NCI-H2107 treated with DMSO at 0.1 percent for 48 hours (cell line): ENCODE measurements around the gene ACO1.

Experiments used
- DNase-seq: peaks from one replicate; lab custom pipeline; 2025; ENCODE audit not compliant: unreplicated experiment; lab: John Stamatoyannopoulos, UW

ACO1 gene

DNA sequence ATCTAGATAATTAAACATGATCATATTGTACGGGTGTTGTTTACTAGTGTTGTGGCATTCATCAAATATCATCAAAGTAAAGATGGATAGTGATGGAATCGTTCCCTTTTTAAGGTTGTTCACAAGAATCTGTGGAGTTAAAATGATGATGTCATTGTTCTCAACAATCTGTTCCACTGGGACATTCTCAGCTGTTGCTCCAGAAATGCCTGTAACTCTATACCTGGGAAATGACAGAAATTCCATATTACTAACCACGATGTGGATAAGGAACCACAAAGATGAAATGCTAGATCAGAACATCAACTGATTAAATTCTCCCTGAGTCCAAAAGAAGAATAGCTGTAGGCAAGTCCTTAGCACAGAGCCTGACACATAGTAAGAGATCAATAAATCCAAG, 103.5 kb downstream of the ACO1 start:
- DNase-seq: no peak

DNA sequence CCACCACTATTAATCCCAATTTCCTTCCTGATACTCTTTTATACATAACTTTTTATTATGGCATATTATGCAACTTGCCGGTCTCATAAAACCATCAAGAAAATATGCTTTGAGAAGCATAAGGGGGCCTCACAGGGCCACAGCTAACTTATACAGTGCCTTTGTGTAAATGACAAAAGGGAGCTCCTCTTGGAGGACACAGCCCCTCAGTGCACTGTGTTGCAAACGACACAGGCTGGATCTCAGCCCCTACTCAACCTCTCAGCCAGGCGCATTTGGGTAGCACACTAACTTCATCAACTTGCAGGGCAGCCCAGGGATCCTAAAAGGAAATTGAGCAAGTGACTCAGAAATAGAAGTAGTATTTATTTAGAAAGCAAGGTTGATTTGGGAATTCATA, 106.2 kb downstream of the ACO1 start:
- no peak for DNase-seq

DNA sequence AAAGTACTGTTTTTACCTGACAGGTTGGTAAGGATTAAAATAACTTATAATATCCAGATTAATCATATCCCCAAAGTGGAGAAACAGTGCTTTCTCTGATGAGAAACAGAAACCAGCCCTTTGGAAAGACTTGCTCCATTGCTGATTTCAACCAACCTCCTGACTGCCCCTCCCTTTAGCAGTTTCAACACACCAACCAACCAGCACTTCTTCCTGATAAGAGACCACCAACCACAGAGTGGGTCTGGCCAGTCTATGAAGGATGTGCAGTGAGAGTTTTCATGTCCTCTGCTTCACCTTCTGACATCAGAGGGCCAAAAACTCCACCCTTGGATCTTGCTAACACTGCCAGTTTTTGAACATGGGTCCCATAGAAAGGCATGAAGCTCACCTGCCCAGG, 113.5 kb downstream of the ACO1 start:
- no peak for DNase-seq

DNA sequence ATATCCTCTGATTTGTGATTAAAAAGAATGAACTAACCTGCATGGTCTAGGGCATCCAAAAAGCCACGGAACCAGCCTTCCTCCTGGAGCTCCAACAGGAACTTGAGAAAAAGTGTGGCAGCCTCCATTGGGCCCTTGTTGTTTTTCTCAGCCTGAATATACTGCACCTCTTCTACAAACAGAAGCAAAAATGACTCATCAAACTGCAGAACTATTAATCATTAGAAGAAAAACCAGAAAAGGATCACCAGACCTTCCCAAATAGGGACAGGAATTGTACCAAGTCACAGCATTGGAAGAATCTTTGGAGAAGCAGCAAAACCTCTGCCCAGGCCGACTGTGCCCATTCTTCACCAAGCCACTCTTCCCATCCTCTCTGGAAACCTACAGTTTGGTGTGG, 116.3 kb downstream of the ACO1 start:
- no peak for DNase-seq

DNA sequence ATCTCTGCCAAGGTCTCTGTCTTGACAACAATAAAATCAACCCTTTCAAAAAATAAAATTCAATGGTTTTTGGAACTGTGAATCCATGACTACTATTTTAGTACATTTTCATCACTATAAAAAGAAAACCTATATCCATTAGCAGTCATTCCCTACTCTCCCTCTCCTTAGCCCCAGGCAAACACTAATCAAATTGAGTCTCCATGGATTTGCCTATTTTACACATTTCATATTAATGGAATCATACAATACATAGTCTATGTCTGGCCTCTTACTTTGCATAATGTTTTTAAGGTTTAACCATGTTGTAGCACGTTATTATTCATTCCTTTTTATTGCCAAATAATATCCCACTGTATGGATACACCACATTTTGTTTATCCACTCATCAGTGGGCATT, 117.4 kb downstream of the ACO1 start:
- DNase-seq: no peak

DNA sequence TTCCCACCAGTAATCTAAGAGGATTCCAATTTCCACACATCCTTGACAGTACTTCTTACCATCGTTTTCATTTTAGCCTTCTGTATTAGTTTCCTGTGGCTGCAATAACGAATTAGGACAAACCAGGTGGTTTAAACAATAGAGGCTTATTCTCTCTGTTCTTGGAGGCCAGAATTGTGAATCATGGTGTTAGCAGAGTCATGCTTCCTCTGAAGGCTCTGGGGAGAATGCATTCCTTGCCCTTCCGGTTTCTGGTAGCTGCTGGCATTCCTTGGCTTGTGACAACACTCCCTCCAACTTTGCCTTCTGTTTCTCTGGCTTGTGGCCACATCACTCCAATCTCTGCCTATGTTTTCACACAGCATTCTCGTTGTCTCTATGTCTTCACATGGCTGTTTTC, 118.0 kb downstream of the ACO1 start:
- DNase-seq: no peak

DNA sequence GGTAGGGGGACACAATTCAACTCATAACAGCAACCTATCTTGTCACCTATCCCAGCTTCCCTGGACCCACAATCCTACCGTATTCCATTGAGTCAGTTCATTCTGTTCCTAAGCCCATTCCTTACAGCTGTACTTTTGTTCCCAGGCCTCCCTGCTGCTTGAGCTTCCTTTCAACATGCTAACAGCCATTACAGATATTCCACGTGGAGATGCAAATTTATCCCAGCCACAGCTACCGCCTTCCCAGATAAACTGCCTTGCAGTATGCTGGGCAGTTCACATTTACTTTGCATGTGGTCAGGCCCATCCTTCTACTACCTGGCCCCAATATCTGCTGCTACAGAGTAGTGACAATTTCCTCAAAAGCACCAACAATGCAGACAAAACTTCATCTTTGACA, 118.6 kb downstream of the ACO1 start:
- no peak for DNase-seq
